Measurements from ENCODE around the gene CDH5. TPM values are rescaled to one million over a fixed set of nuclear protein-coding genes. Genes with fewer than 3 reads are reported as not detected.
A peak's percentile ranks its signal among the peaks of the same experiment; 100 is the strongest.

The CDH5 gene
- total RNA-seq, 1 donor from 2014 or later, result 28.5 TPM

DNA sequence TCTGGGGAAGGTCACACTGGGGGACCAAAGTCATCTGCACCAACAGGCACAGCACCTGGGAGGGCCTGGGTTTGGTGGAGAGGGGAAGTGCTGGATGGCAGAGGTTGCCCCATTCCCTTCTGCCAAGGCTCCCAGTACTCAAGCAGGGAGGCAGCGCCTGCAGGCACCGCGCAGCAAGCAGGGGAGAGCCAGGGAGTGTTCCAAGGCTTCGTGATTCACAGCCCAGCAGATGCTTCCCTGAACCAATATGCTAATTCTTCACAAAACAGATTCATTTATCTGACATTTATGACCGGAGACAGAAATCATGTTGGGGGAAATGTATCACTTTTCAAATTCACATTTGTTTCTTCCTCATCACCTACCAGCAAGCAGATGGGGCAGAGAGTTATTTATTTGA is 13.4 kb upstream of the CDH5 start:
- no peak for DNase-seq

DNA sequence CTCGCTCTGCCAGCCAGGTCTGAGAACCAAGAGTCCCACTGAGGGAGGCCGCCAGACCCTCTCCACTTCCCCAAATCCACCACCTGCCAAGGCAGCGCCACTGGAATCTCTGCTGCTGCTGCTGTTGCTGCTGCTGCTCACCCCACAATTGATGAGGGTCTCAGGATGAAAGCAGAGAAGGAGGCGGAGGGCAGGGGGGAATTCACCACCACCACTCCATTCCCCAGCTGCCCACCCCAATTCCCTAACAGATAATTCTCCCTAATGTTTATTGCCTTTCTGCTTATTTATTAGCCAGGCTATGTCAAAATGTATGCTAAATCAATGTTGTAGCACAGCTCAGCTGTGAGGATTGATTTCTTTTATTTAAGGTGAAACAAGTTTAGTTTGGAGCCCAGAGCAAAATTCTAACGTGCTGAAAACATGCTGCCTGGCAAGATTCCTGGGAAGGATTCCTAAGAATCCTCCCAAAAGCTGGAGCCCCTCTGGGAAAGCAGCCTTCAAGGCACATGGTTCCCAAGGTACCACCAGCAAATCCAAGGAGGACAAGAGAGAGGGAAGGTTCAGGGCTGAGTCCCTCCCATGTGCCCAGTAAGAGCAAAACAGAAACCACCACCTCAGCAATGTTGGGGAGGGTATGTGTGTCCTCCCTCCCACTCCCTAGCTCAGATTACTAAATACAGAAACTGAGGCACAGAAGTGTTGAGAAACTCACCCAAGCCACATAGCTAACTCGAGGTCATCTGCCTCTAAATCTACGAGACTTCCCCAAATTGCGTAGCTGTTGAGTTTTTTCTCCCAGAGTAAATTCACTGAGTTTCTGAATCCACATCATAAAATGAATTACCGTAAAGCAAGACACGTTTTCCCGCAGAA is 12.2 kb upstream of the CDH5 start:
- DNase-seq, result no peak

- DNase-seq, result no peak
Observed at GRCh38 chr16:66355526-66355925, 11.0 kb upstream of the CDH5 start.

GRCh38 chr16:66357523-66357928 is 9.0 kb upstream of the CDH5 start:
- DNase-seq, result peak; percentile 90

- DNase-seq, result no peak
Observed at GRCh38 chr16:66358231-66358630, 8.3 kb upstream of the CDH5 start.

GRCh38 chr16:66359012-66359411 is 7.5 kb upstream of the CDH5 start:
- no peak for DNase-seq

DNA sequence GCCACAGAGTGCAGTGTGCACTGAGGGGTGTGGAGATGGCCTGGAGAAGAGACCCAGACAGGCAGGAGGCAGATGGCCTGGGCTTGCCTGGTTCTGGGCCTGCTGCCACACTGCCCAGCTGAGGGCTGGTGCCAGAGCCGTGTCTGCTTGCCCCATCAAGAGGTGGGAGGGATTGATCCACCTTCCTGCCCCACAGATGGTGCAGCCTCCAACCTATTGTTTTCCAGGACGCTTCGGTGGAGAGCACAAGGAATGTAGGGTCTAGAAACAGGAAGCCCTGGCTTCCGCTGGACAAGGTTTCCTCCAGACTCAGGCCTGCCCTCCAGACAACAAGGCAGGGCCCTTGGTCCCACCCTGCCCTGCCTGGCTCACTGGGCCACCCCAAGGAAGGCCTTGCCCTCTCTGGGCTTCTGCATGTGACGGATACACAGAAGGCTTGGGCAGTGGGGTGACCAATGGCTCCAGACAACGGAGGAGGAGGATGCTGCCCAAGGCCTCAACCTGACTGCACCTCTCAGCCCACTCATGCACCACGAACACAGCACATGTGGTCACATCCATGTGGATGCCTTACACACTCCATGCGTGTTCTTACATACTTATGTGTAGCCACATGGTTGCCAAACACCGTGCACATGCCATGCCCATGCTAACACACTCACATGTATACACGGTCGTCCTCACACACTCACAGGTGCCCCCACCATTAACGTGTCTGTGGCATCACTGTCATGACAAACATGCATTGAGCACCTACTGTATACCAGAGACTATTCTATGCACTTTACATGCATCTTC is 6.5 kb upstream of the CDH5 start:
- no peak for DNase-seq

- DNase-seq, result peak; percentile 55
Observed at GRCh38 chr16:66360624-66361324, 5.7 kb upstream of the CDH5 start.

DNA sequence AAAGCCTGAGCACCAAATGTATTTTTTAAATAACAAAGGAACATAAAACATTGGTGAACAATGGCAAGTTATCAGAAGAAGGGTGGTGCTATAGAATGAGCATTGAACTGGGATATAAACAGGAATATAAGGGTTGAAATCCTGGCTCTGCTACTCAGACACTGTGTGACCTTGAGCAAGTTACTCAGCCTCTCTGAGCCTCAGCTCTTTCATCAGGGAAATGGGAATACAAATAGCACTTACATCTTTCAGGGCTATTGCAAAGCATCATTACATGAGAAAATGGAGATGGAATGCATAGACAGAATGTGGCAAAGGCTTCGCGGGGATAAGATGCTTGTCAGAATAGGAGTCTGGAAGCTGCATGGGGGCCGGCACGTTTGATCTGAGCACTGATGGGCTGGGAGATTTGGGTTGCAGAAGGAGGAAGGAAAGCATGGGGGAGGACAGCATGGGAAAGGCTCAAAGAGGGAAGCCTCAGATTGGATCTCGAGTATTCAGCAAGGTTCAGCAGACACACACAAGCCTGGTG is 4.8 kb upstream of the CDH5 start:
- DNase-seq, result no peak

- no peak for DNase-seq
Observed at GRCh38 chr16:66363211-66363777, 3.2 kb upstream of the CDH5 start.

GRCh38 chr16:66364117-66364958 is 2.2 kb upstream of the CDH5 start:
- DNase-seq, result peak; percentile 53

DNA sequence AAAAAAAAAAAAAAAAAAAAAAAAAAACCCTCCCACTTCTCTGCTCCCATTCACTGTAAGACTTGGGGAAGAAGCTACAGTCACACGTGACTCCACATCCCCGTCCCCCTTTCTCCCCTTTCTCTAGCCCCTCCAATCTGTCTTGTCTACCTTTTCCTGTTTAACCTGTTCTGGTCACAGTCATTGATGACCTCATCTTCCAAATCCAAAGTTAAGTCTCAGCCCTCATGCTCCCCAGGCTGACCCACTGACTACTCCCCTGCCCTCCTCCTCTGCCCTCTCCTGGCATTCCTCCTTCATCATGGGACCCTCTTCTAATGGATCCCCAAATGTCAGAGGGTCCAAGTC is 1.6 kb upstream of the CDH5 start:
- DNase-seq, result no peak

GRCh38 chr16:66365651-66366050 is 840 bp upstream of the CDH5 start:
- DNase-seq, result no peak

DNA sequence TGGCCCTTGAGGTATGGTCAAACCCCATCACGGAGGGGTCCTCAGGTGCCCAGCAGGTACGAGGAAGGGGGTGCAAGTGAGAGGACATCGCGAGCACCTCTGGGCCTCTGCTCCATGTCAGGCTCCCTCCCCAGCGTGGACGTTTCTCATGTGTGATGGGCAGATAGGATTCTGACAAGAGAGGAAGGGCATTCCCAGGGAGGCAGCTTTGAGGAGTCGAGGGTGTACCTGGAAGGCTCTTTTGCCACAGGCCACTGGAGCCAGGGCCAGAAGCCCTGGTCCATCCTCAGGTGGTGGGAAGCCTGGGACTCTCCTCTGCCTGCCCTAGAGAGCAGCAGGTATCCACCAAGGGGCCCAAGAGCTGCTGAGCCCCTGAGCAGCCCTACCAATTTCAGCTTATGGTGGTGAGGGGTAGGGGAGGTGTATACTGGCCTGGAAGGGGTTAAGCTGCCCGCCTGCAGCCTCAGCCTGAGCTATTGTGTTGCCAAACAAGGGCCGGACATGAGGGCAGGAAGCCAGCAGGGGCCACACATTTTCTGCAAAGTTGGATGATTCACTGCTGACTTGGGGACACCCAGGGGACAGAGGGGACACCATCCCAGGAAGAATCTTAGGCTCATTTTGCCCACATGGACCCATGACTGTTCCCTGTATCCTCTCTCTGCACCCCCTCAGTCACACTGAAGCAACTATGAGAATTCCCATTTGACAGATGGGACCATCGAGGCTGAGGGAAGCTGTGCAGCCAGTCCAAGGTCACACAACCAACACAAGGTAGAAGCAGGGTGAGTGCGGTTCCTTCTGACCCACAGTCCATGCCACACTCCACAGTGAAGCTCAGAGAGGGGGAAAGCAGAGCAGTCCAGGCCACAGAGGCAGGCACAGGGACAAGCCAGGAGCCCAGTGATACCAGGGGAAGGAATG is 1.7 kb downstream of the CDH5 start:
- no peak for DNase-seq

DNA sequence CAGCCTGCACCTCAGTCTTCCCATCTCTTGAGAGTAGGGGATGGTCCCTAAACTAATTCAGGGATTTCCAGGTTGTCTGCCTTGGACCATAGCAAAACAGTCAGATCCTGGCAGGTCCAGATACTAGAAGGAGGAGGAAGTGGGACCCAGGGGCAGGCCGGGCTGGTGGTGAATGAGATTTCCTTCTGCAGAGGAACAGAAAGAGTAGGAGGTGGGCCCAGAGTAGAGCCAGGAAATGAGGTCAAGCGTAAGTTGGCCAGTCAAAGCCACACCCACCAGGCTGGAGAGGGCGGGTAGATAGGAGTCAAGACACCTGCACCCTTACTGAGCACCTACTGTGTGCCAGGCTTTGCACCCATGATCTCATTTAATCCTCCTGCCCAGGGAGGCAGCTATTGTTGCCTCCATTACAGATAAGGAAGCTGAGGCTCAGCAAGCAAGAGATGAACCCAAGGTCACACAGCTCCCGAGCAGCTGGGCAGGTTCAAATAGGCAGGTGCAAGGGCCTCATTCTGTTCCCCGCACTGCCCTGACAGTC is 2.6 kb downstream of the CDH5 start:
- DNase-seq, result no peak

DNA sequence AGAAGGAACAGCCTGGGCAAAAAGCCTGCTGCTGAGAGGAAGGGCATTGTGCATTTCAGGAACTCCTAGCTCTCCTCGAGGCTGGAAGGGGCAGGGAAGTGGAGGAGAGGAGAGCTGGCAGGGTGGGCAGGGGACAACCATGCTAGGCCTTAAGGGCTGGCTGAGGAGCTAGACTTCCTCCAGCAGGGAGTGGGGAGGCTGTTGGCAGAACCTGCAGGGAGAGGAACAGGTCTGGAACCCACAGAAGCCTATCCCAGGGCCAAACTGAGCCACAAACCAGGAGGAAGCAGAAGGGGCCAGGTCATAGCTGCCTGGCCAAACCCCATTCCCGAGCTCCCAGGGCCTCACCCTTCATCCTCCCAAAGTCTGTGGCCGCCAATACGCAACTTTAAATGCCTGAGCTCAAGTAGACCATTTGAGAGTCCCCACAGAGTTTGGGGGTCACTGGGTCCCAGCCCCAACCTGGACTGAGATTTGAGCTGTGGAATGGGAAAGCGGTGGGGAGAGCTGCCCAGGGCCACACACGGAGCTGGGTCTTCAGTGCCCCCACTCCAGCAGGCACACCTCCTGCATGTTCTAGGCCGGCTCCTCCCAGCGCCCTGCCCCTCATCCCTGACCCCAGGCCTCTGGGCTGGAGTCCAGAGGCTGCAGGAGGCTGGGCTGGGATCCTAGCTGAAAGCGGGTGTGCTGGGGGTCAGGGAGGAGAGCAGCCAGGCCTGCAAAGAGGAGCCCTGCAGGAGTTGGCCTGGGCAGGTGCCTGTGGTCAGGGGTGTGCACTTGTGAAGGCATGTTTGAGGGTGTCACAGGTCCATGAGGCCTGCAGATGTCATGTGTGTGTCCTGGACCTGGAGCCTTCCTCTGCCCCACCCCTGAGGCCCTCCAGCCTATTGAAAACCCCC is 4.5 kb downstream of the CDH5 start:
- no peak for DNase-seq

DNA sequence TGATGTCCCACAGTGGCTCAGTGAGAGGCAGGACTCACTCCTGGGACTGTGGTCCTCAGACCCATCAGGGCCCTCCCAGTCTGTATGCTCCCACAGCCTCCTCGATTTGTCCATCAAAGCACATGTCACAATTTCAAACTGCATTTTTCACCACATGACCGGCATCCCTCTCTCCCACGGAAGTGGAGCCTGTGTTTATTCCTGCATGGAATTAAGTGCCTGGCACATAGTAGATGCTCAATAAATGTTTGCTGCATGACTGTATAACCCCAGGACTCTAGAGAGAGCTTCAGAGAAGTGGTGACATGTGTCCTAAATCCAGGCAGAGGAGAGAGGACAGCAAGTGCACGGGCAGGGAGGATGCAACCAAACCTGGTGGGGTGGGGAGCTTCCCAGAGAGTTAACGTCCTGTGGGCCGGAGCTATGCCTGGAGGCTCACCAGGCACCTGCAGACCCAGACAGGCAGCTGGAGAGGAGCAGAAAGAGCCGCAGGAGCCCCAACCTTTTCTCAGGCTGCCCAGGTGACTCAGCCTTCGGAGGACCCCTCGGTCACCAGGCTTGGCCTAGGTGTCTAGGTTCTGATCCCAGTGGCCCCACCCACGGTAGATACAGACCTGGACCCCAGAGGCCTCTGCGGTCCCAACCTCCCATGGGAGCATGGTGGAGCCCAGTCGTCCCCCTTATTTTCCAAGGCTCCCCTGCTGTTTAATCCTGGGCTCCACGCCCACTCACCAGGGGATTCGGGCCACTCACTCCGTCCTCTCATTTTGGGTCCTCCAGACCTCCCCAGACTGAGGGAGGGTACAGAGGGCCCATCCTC is 5.8 kb downstream of the CDH5 start:
- DNase-seq, result no peak

DNA sequence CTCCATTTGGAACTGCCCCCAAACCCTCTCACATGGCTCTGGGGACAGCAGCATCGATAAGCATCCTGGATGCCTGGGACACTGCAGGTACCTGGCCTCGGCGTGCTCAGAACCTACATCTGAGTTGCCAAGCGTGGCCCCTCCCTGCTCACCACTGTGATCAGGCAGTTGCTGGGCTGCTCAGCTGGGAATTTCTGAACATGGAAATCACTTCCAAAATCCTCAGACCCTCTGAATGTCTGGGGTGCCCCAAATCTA is 6.3 kb downstream of the CDH5 start:
- DNase-seq, result no peak
